A673 (cell line): ENCODE data around the gene CHPF2. TPM values are rescaled to one million over a fixed set of nuclear protein-coding genes. Genes with fewer than 3 reads are reported as not detected.

Experiments
- BruUV-seq: library from RNA; stranded (reverse); fragments of 400-500 nt; replicated peaks from 2 replicates; lab custom pipeline; 2021; lab: Mats Ljungman, UMichigan
- CTCF ChIA-PET: fragments of 300-600 bp; sonication (Branson Sonifier 250); formaldehyde crosslinking; loops from one replicate; lab custom pipeline; 2022; ENCODE audit warnings: antibody characterized with exemption; lab: Charles Lee
- POLR2A ChIA-PET: fragments of 300-600 bp; sonication (Branson Sonifier 250); formaldehyde crosslinking; loops from one replicate; lab custom pipeline; 2022; ENCODE audit warnings: antibody characterized with exemption; ENCODE audit not compliant: low non-redundant PET; lab: Charles Lee
- DNase-seq: peaks from one replicate; pipeline ENCODE4 v3.0.0-alpha.2; 2015; ENCODE audit warnings: low spot score
- H3K27ac ChIP-seq: fragments of 200-600 bp; sonication (generic); 2 replicates; pipeline ENCODE4 v1.5.1; 2016; ENCODE audit warnings: mixed run types, low read depth, mild to moderate bottlenecking, mixed read lengths, antibody characterized with exemption, low read length; ENCODE audit not compliant: poor library complexity, severe bottlenecking
- H3K27me3 ChIP-seq: fragments of 200-600 bp; sonication (generic); replicated peaks from 2 replicates; pipeline ENCODE4 v1.6.1; 2017; ENCODE audit warnings: mixed run types, low read depth, mild to moderate bottlenecking, mixed read lengths, antibody characterized with exemption, low read length; ENCODE audit not compliant: insufficient read depth, poor library complexity
- H3K36me3 ChIP-seq: fragments of 200-600 bp; sonication (generic); 2 replicates; pipeline ENCODE4 v1.6.1; 2016; ENCODE audit warnings: mixed run types, mild to moderate bottlenecking, mixed read lengths, antibody characterized with exemption, low read length; ENCODE audit not compliant: insufficient read depth, poor library complexity, severe bottlenecking
- H3K4me1 ChIP-seq: fragments of 200-600 bp; sonication (generic); 2 replicates; pipeline ENCODE4 v1.6.1; 2017; ENCODE audit warnings: mixed run types, mild to moderate bottlenecking, mixed read lengths, antibody characterized with exemption, low read length; ENCODE audit not compliant: insufficient read depth, poor library complexity, severe bottlenecking
- H3K4me3 ChIP-seq: fragments of 200-600 bp; sonication (generic); 2 replicates; pipeline ENCODE4 v1.5.1; 2016; ENCODE audit warnings: low read depth, mixed run types, mild to moderate bottlenecking, mixed read lengths, low read length; ENCODE audit not compliant: poor library complexity, severe bottlenecking
- H3K9me3 ChIP-seq: fragments of 200-600 bp; sonication (generic); 2 replicates; pipeline ENCODE4 v1.6.1; 2016; ENCODE audit warnings: mixed run types, low read depth, mild to moderate bottlenecking, mixed read lengths, antibody characterized with exemption, low read length; ENCODE audit not compliant: poor library complexity, severe bottlenecking
- CTCF ChIP-seq: fragments of 300-800, 200-600 bp; sonication (generic); conservative IDR thresholded peaks from 2 replicates; pipeline ENCODE4 v1.5.1; 2017; ENCODE audit warnings: low read depth, mild to moderate bottlenecking, antibody characterized with exemption, low read length, moderate library complexity, mixed read lengths
- EZH2 ChIP-seq: fragments of 200-600 bp; sonication (generic); IDR thresholded peaks from 2 replicates; pipeline ENCODE4 v1.6.1; 2017; ENCODE audit warnings: borderline replicate concordance, low read depth, mild to moderate bottlenecking, mixed read lengths, antibody characterized with exemption, low read length; ENCODE audit not compliant: poor library complexity, severe bottlenecking
- intact Hi-C: fragments of 100-400 bp; cut with micrococcal nuclease; formaldehyde crosslinking; loops from one replicate; pipeline ENCODE4 v1.10.0; 2022; ENCODE audit not compliant: unreplicated experiment
- total RNA-seq: library from RNA; stranded (reverse); gene quantifications from 2 replicates; pipeline ENCODE4 v1.2.3, GENCODE V29; 2021

Gene CHPF2
- total RNA-seq, 1 experiment from 2014 or later, result 27.1 TPM

DNA sequence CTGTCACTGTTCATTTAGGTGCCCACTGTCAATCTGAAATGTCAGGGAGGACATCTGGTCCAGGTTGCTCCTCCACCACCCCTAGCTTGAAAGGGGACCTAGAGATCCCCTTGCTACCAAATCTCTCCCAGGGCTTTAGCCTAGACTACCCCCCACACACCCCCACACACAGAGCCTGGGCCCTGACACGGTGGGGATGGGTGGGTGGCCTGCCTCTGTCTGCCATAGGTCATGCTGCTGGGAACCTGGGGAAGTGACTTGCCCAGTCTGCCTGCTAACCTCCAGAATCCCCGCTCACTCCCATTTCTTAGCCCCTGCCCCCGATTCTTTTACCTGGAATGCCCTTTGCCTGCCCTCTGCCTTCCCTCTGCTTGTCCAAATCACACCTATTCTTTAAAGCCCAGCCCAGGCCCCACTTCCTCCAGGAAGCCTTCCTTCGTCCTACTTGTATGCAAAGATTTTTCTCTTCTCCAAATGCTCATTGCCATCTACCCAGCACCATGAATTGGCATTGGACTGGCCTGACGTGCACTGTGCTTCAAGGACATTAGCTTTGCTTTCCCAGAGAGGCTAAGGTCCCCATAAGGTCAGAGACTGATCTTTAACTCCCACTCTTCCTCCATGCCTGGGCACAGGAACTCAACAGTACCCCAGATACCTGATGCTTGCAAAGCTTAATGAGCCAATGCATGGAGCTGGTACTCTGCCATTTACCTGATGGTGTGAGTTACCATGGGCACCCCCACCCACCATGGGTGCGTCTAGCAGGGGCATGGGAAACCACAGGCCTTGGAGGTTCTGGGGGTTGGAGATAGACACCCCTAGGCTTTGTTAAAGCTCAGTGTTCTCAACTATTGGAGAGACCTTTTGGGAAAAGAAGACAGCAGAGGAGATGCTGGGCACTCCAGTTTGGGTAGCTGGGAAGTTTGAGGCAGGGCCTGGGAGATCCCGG is 18.2 kb downstream of the CHPF2 start:
- H3K27me3 ChIP-seq, result no peaks in the 10 kb centered on the region
- peaks cover 57% of the 10 kb centered on the region for H3K4me1 ChIP-seq
- H3K36me3 ChIP-seq, result no peaks in the 10 kb centered on the region
- BruUV-seq, result no TSS peak
- no peak for DNase-seq
- intact Hi-C loops, result no loop called here
- POLR2A ChIA-PET, result interaction anchor here (0.6 kb wide), 1 partner anchor 36 kb away, joined by 5 read pairs; no protein-coding TSS in a partner anchor
- H3K27ac ChIP-seq, result peak overlapping the region; percentile 27
- no peak overlapping the region for H3K4me3 ChIP-seq
- CTCF ChIA-PET, result no interaction called here
- no peaks in the 10 kb centered on the region for H3K9me3 ChIP-seq
- TF ChIP-seq CTCF (no peak), EZH2 (no peak)

DNA sequence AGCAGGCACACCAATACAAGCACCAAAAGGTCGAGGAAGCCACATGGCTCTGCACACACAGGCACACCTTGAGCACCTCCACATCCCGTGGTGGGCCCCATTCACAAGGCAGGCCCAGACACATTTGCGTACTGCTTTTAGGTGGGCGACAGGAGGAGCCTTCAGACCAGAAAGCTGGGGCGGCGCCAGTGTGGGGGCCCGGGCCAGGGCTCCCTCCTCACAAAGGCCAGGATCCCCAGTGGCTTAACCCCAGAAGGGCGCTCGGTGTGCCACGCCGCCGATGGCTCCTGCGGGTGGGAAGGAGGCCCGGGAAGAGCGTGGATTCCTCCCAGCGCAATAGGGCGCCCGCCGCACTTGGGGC is 19.0 kb downstream of the CHPF2 start:
- no peaks in the 10 kb centered on the region for H3K27me3 ChIP-seq
- peaks cover 48% of the 10 kb centered on the region for H3K4me1 ChIP-seq
- DNase-seq, result no peak
- no peaks in the 10 kb centered on the region for H3K36me3 ChIP-seq
- H3K4me3 ChIP-seq, result peak overlapping the region; percentile 58
- H3K27ac ChIP-seq, result peak overlapping the region; percentile 70
- intact Hi-C loops, result no loop called here
- POLR2A ChIA-PET, result no interaction called here
- no peaks in the 10 kb centered on the region for H3K9me3 ChIP-seq
- no TSS peak for BruUV-seq
- TF ChIP-seq EZH2 (no peak), CTCF (no peak)
- CTCF ChIA-PET, result no interaction called here

GRCh38 chr7:151251689-151252560 is 19.6 kb downstream of the CHPF2 start:
- CTCF ChIA-PET, result no interaction called here
- no peaks in the 10 kb centered on the region for H3K27me3 ChIP-seq
- DNase-seq, result peak; percentile 78

More at GRCh38 chr7:151251689-151252560, 19.6 kb downstream of the CHPF2 start:
- no peaks in the 10 kb centered on the region for H3K9me3 ChIP-seq
- H3K4me3 ChIP-seq, result peak overlapping the region; percentile 58
- H3K4me1 ChIP-seq, result peaks cover 42% of the 10 kb centered on the region
- no peak for TF ChIP-seq CTCF
- no peak for TF ChIP-seq EZH2
- BruUV-seq, result no TSS peak
- POLR2A ChIA-PET, result interaction anchor here (0.6 kb wide), 1 partner anchor 10 kb away, joined by 3 read pairs; no protein-coding TSS in a partner anchor
- no peaks in the 10 kb centered on the region for H3K36me3 ChIP-seq
- peak overlapping the region; percentile 80 for H3K27ac ChIP-seq
- intact Hi-C loops, result no loop called here
